ENCODE data around the gene PLEKHG3. TPM values are rescaled to one million over a fixed set of nuclear protein-coding genes. Genes with fewer than 3 reads are reported as not detected.

PLEKHG3 gene
- total and polyA plus RNA-seq, 2 experiments from 2014 or later = 23.0 to 83.1 TPM

DNA sequence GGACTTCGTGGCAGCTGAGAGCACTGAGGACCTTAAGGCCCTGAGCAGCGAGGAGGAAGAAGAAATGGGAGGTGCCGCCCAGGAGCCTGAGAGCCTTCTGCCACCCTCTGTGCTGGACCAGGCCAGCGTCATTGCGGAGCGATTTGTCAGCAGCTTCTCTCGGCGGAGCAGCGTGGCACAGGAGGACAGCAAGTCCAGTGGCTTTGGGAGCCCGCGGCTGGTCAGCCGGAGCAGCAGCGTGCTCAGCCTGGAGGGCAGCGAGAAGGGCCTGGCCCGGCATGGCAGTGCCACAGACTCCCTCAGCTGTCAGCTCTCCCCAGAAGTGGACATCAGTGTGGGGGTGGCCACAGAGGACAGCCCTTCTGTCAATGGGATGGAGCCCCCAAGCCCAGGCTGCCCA is 37.0 kb downstream of the PLEKHG3 start (continued):
- TF ChIP-seq, protein P1, sequence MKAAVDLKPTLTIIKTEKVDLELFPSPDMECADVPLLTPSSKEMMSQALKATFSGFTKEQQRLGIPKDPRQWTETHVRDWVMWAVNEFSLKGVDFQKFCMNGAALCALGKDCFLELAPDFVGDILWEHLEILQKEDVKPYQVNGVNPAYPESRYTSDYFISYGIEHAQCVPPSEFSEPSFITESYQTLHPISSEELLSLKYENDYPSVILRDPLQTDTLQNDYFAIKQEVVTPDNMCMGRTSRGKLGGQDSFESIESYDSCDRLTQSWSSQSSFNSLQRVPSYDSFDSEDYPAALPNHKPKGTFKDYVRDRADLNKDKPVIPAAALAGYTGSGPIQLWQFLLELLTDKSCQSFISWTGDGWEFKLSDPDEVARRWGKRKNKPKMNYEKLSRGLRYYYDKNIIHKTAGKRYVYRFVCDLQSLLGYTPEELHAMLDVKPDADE (IDR thresholded peaks at IDR 0.05) = no peak
- TF ChIP-seq ZNF114 (CRISPR knock-in tag; IDR thresholded peaks at IDR 0.05) (no peak), CREB1 (CRISPR knock-in tag; IDR thresholded peaks at IDR 0.05; ENCODE audit: low read depth) (no peak)
- TF ChIP-seq, protein P2, sequence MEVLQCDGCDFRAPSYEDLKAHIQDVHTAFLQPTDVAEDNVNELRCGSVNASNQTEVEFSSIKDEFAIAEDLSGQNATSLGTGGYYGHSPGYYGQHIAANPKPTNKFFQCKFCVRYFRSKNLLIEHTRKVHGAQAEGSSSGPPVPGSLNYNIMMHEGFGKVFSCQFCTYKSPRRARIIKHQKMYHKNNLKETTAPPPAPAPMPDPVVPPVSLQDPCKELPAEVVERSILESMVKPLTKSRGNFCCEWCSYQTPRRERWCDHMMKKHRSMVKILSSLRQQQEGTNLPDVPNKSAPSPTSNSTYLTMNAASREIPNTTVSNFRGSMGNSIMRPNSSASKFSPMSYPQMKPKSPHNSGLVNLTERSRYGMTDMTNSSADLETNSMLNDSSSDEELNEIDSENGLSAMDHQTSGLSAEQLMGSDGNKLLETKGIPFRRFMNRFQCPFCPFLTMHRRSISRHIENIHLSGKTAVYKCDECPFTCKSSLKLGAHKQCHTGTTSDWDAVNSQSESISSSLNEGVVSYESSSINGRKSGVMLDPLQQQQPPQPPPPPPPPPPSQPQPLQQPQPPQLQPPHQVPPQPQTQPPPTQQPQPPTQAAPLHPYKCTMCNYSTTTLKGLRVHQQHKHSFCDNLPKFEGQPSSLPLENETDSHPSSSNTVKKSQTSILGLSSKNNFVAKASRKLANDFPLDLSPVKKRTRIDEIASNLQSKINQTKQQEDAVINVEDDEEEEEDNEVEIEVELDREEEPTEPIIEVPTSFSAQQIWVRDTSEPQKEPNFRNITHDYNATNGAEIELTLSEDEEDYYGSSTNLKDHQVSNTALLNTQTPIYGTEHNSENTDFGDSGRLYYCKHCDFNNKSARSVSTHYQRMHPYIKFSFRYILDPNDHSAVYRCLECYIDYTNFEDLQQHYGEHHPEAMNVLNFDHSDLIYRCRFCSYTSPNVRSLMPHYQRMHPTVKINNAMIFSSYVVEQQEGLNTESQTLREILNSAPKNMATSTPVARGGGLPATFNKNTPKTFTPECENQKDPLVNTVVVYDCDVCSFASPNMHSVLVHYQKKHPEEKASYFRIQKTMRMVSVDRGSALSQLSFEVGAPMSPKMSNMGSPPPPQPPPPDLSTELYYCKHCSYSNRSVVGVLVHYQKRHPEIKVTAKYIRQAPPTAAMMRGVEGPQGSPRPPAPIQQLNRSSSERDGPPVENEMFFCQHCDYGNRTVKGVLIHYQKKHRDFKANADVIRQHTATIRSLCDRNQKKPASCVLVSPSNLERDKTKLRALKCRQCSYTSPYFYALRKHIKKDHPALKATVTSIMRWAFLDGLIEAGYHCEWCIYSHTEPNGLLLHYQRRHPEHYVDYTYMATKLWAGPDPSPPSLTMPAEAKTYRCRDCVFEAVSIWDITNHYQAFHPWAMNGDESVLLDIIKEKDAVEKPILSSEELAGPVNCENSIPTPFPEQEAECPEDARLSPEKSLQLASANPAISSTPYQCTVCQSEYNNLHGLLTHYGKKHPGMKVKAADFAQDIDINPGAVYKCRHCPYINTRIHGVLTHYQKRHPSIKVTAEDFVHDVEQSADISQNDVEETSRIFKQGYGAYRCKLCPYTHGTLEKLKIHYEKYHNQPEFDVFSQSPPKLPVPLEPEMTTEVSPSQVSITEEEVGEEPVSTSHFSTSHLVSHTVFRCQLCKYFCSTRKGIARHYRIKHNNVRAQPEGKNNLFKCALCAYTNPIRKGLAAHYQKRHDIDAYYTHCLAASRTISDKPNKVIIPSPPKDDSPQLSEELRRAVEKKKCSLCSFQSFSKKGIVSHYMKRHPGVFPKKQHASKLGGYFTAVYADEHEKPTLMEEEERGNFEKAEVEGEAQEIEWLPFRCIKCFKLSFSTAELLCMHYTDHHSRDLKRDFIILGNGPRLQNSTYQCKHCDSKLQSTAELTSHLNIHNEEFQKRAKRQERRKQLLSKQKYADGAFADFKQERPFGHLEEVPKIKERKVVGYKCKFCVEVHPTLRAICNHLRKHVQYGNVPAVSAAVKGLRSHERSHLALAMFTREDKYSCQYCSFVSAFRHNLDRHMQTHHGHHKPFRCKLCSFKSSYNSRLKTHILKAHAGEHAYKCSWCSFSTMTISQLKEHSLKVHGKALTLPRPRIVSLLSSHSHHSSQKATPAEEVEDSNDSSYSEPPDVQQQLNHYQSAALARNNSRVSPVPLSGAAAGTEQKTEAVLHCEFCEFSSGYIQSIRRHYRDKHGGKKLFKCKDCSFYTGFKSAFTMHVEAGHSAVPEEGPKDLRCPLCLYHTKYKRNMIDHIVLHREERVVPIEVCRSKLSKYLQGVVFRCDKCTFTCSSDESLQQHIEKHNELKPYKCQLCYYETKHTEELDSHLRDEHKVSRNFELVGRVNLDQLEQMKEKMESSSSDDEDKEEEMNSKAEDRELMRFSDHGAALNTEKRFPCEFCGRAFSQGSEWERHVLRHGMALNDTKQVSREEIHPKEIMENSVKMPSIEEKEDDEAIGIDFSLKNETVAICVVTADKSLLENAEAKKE (CRISPR knock-in tag; IDR thresholded peaks at IDR 0.05) = no peak

DNA sequence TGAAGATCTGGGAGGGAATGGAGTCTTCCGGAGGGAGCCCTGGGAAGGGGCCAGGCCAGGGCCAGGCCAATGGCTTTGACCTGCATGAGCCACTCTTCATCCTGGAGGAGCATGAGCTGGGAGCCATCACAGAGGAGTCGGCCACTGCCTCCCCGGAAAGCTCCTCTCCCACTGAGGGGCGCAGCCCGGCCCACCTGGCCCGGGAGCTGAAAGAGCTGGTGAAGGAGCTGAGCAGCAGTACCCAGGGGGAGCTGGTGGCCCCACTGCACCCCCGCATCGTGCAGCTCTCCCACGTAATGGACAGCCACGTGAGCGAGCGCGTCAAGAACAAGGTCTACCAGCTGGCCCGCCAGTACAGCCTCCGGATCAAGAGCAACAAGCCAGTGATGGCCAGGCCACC is 37.7 kb downstream of the PLEKHG3 start:
- H3K27ac ChIP-seq (ENCODE audit: low read depth) = no peak overlapping the region
- H3K27me3 ChIP-seq (ENCODE audit: insufficient read depth) = no peaks in the 10 kb centered on the region
- TF ChIP-seq, protein P3, sequence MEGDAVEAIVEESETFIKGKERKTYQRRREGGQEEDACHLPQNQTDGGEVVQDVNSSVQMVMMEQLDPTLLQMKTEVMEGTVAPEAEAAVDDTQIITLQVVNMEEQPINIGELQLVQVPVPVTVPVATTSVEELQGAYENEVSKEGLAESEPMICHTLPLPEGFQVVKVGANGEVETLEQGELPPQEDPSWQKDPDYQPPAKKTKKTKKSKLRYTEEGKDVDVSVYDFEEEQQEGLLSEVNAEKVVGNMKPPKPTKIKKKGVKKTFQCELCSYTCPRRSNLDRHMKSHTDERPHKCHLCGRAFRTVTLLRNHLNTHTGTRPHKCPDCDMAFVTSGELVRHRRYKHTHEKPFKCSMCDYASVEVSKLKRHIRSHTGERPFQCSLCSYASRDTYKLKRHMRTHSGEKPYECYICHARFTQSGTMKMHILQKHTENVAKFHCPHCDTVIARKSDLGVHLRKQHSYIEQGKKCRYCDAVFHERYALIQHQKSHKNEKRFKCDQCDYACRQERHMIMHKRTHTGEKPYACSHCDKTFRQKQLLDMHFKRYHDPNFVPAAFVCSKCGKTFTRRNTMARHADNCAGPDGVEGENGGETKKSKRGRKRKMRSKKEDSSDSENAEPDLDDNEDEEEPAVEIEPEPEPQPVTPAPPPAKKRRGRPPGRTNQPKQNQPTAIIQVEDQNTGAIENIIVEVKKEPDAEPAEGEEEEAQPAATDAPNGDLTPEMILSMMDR (conservative IDR thresholded peaks at IDR 0.05; ENCODE audit: low read depth in 2 of 2) = no peak
- TF ChIP-seq EZH2 (IDR thresholded peaks at IDR 0.05; ENCODE audit: low read depth, unreplicated experiment) (no peak), JUNB (IDR thresholded peaks at IDR 0.05; ENCODE audit: unreplicated experiment) (no peak), ZNF331 (CRISPR knock-in tag; IDR thresholded peaks at IDR 0.05; ENCODE audit: low read depth) (no peak), CREB1 (CRISPR knock-in tag; IDR thresholded peaks at IDR 0.05; ENCODE audit: low read depth) (no peak)
- no peak overlapping the region for H2AFZ ChIP-seq
- Mint-ChIP-seq H3K4me1 (peaks cover 10% of the 10 kb centered on the region; the same call in 2 of the 3 replicates), H3K27me3 (ENCODE audit: insufficient read depth, low read depth, poor library complexity) (peaks cover 13% of the 10 kb centered on the region), H3K36me3 (ENCODE audit: low read depth) (peaks cover 74% of the 10 kb centered on the region), H3K27ac (no peak overlapping the region; the same call in 1 of the 2 replicates), H3K9me3 (no peaks in the 10 kb centered on the region), H3K4me3 (no peak overlapping the region)
- no peaks in the 10 kb centered on the region; the same call in 1 of the 2 replicates for H4K20me1 ChIP-seq (replicated peaks; ENCODE audit: insufficient read depth)
- H3K4me3 ChIP-seq = no peak overlapping the region
- H3K9me2 ChIP-seq (ENCODE audit: insufficient read depth) = no peaks in the 10 kb centered on the region
- H3F3A ChIP-seq (replicated peaks; ENCODE audit: low read depth) = no peaks in the 10 kb centered on the region
- H3K36me3 ChIP-seq (ENCODE audit: insufficient read depth) = peaks cover 19% of the 10 kb centered on the region
- H3K79me2 ChIP-seq (replicated peaks; ENCODE audit: insufficient read depth) = no peaks in the 10 kb centered on the region
- no peak overlapping the region for H3K4me2 ChIP-seq
- DNase-seq (ENCODE audit: low spot score) = no peak
- no peak for ATAC-seq
- H3K4me1 ChIP-seq (ENCODE audit: insufficient read depth) = no peaks in the 10 kb centered on the region; the same call in 1 of the 2 replicates
